GM18502 (cell line): ENCODE measurements around the gene TLCD5.

Experiments used
- ATAC-seq: cut with Tn5 transposase; IDR thresholded peaks from one replicate; pipeline ENCODE4 v1.9.1; 2021; ENCODE audit warnings: mild to moderate bottlenecking; ENCODE audit not compliant: unreplicated experiment, poor library complexity

TLCD5 gene

GRCh38 chr11:120324932-120325810, at the start of gene TLCD5:
Gene TLCD5 (plus strand): TSS chr11:120325299. CDS start chr11:120327442, 2,143 bp downstream.
- peak; percentile 71 for ATAC-seq

DNA sequence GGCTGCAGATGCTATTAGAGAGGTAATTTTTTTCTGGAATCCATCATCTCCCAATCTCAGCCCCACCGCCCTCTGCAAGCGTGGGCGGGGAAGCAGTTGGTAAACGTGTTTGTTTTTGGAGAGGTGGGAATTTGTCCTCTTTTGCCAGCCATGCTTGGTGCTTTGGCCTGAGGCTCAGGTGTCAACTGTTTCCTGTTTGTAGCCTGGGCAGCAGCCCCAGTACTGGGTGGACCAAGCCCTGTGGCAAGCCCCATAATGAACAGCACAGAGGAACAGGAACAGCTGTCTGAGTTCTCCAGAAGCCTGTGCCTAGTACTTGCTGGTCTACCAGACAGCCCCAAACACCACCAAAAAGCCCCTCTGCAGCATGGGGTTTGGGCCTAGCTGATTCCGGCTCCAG, 45.6 kb upstream of the TLCD5 start:
- no peak for ATAC-seq

DNA sequence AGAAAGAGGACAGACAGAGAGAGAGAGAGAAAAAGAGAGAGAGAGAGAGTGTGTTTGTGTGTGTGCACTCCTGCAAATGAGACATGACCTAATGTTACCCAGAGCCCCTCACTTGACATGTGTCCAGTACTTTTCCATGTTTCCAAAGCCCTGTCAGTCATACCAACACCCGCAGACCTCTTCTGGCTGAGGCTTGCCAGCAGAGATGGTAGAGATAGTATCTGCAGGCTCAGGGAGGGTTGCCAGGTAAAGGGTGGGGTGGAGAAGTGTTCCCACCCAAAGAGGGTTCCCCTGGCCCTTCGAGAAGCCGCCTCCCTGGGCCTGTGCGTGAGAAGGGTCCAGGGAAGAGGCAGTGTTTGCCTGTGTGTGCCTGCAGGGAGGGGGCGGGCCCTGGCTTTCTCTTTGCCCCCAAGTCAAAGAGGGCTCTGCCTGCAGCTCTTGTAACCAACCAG, 44.5 kb upstream of the TLCD5 start:
- ATAC-seq, result no peak

- no peak for ATAC-seq
These were observed 43.8 kb upstream of the TLCD5 start for GRCh38 chr11:120281143-120281795.

GRCh38 chr11:120283124-120283523, 42.0 kb upstream of the TLCD5 start:
- no peak for ATAC-seq

- no peak for ATAC-seq
These were observed 40.8 kb upstream of the TLCD5 start for GRCh38 chr11:120284272-120284671.

- ATAC-seq, result no peak
These were observed 39.8 kb upstream of the TLCD5 start for GRCh38 chr11:120285256-120285655.

- ATAC-seq, result no peak
These were observed 37.1 kb upstream of the TLCD5 start for GRCh38 chr11:120288021-120288420.

DNA sequence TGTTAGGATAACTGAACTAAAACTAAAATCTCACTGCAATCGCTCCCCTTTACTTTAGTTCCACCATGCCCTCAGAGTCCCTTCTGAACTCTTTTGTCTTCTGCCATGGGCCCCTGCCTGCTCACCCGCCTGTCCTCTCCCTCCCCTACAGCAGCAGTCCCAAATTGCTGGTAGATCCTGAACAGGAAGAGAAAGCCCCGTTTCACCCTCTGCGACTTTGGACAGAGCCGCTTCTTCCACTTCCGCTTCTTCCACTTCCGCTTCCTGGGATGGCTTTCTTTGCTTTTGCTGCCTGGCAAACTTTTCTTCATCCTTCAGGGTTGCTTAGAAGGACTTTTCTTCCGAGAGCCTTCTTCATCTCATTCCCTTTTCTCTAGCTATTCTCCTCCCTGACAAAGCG, 35.7 kb upstream of the TLCD5 start:
- ATAC-seq, result no peak

GRCh38 chr11:120290956-120291355, 34.1 kb upstream of the TLCD5 start:
- ATAC-seq, result no peak

- ATAC-seq, result no peak
These were observed 31.9 kb upstream of the TLCD5 start for GRCh38 chr11:120293038-120293800.

DNA sequence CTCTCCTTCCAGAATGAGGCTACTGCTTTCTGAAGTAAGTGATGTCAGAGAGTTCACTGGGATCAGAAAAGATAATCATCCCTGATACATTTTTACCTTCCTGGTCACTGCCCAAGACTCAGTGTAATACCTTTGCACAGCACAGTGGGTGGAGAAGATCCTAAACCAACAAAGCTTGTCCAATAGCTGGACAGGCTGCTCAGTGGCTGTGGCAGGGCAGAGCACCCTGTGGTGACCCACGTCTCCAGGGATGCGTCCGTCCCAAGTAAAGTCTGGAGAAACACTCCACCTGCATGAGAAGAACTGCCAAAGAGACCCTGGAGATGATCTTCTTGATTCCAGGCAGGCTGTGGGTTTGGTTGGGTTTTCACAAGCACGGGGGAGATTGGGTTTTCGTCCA, 31.0 kb upstream of the TLCD5 start:
- no peak for ATAC-seq

- no peak for ATAC-seq
These were observed 30.0 kb upstream of the TLCD5 start for GRCh38 chr11:120295099-120295498.

GRCh38 chr11:120296554-120296953, 28.5 kb upstream of the TLCD5 start:
- ATAC-seq, result no peak

GRCh38 chr11:120298461-120298860, 26.6 kb upstream of the TLCD5 start:
- no peak for ATAC-seq

DNA sequence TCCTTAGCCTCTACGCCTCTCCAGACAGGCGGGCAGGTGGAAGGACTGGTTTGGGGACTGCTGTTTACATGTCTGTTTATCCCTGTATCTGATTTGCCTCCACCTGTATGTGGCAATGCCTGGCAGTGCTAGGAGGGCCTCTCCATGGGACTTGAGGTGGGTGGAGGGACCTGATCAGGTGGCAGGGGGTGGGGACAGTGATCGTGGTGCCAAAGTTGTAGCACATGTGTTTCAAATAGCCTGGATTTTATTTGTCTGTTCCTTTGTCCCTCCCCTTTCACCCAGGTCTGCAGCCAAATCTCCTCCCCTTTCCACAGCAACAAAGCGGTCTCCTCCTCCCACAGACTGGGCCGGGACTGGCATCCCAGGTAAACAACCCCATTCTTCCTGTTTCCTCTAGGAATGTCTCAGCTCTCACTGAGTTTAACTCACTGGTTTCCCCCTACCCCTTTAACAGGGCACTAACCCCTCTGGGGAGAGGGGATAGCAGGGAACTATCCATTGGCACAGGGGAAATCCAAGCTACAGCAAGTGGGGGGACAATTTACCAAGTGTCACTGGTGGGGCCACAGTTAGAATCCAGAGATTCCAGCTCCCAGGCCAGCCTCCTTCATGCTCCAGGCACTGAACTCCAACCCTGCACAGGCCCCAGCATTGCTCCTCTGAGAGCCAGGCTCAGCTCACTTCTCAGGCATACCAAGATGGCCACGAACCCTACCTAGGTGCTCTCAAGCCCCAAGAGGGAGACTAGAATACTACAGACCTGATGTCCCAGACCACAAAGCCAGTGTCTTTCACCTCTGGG, 22.9 kb upstream of the TLCD5 start:
- ATAC-seq, result no peak

DNA sequence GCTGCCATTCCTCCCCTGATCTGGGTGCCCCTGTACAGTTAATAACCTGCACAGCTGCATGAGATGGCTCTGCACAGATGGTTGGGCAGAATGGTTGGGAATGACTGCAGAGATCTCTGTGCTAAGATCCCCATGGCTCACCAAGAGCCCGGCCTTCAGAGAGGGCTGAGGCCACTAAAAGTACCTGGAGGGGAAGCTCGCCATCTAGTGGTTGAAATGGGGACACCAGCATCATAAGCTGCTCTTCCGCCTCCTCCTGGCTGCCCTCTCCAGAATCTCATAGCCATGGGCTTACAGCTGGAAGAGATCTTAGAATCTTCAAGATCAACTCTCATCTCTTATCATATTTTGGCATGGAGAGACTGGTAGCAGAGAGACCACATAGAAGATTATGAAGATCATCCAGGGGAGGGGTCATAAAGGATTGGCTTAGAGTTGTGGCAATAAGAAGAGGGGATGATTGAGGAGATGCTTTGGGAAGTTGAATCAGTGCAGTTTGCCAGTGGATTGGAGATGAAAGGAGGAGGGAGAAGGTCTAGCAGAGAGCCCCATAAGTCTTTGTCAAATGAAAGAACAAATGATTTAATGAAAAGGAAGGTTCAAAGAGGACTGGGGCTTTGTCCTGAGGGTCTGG, 22.0 kb upstream of the TLCD5 start:
- no peak for ATAC-seq

- no peak for ATAC-seq
These were observed 20.6 kb upstream of the TLCD5 start for GRCh38 chr11:120304526-120304925.

DNA sequence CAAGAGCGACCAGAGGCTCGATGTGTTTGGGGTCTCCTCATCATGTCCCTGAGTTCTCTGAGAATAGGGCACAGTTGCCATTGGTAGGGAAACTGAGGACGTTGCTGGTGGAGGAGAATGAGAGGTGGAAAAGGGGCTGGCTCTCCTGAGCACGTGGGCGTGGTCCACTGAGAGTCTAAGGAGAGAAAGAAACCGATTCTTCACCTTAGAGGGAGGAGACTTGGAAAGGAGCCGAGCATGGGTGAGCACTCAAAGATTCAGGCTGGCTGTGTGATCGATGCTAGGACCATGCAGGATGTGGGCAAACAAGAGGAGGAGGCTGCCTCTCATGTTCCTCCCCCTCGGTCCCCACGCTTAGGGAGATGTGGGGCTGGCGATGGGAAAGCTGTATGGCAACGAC, 19.8 kb upstream of the TLCD5 start:
- ATAC-seq, result no peak
